Prostate gland (tissue), 2 donors: ENCODE measurements around the gene ZBED3.

Experiments used
- CTCF ChIP-seq, 4 experiments: fragments of 200-600 bp in 2 of 4; fragments of 450-650 bp in 2 of 4; sonication (generic) in 2 of 4; IDR thresholded peaks; 1 replicate in 3 of 4; 2 replicates in 1 of 4; pipeline ENCODE4 v1.5.1; 2016 to 2019; ENCODE audit warnings: antibody characterized with exemption in 4 of 4, mild to moderate bottlenecking in 2 of 4, moderate library complexity in 2 of 4
- POLR2AphosphoS5 ChIP-seq: sonication (generic); formaldehyde crosslinking; IDR thresholded peaks from one replicate; pipeline ENCODE4 v1.6.1; 2017; ENCODE audit warnings: antibody characterized with exemption

- TF ChIP-seq CTCF (IDR thresholded peaks at IDR 0.05), result no peak
- no peak for TF ChIP-seq POLR2AphosphoS5
Measured at GRCh38 chr5:77120086-77120485, 33.0 kb upstream of the ZBED3 start.
